22Rv1 (cell line): Measurements from ENCODE around the gene COPS8.
A peak's percentile ranks its signal among the peaks of the same experiment; 100 is the strongest.

Experiments
- H3K27ac ChIP-seq: fragments of 450-650 bp; 2 replicates; pipeline ENCODE4 v1.5.1; 2017
- ZFX ChIP-seq: fragments of 450-650 bp; IDR thresholded peaks from 2 replicates; pipeline ENCODE4 v1.6.1; 2017; ENCODE audit warnings: antibody characterized with exemption, borderline replicate concordance
- TF ChIP-seq, protein P1 (sequence below): fragments of 450-650 bp; IDR thresholded peaks from 2 replicates; pipeline ENCODE4 v1.5.1; 2017; ENCODE audit warnings: mild to moderate bottlenecking

The COPS8 gene

DNA sequence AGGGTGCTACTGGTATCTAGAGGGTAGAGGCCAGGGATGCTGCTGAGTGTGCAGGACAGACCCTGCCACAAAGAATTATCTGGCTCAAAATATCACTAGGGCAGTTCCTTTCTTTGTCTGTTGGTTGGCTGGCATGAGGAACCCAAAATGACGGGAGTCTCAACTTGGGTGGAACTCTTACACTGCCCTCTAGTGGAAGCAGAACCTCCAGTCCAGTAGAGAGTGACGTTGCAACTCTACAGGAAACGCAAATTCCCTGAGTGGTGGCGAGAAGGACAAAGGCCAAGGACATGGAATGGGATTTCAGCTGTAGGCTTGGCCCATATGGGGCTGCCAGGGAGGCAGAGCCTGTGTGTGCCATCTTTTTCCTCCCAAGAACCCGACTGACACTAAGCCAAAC is 47.1 kb downstream of the COPS8 start:
- TF ChIP-seq, protein P1, sequence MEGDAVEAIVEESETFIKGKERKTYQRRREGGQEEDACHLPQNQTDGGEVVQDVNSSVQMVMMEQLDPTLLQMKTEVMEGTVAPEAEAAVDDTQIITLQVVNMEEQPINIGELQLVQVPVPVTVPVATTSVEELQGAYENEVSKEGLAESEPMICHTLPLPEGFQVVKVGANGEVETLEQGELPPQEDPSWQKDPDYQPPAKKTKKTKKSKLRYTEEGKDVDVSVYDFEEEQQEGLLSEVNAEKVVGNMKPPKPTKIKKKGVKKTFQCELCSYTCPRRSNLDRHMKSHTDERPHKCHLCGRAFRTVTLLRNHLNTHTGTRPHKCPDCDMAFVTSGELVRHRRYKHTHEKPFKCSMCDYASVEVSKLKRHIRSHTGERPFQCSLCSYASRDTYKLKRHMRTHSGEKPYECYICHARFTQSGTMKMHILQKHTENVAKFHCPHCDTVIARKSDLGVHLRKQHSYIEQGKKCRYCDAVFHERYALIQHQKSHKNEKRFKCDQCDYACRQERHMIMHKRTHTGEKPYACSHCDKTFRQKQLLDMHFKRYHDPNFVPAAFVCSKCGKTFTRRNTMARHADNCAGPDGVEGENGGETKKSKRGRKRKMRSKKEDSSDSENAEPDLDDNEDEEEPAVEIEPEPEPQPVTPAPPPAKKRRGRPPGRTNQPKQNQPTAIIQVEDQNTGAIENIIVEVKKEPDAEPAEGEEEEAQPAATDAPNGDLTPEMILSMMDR = peak; percentile 78
- TF ChIP-seq ZFX = no peak
- H3K27ac ChIP-seq = no peak overlapping the region

DNA sequence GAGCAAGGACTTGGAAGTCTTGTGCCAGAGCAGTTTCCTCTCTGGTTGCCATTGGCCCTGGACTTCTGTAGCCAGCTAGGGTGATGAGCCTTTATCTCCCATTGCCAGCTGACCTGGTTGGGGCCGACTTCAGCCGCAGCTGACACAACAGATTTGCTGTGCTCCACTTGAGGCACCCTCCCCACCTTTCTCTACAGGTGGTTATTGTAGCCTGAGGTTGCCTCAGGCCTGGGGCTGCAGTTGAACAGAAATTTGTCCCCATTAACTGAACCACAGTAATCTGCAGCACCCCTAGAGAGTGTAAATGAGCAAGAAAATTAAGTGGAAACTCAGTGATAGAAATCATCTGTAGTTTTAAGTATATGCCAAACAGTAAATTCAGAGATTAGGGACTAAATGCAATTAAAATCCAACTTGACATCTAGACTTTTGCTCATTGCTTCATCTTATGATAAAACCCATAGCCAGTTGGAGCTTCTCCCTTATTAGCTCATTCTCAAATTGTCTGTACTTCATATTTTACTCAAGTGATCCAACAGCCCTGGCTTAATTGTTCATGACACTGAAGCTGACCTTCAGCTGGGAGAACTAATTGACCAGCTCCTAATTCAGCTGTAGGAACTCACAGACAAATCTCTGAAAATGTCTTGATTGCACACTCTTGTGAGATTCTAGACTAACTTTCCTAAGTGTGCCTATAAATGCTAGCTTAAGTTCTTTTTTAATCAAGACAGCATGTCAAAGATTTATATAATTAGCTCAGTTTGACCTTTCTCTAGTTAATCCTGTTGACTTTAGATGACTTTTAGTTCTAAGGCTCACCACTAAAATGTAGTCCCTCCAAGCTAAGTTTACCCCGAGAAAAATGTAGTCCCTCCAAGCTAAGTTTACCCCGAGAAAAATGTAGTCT is 48.9 kb downstream of the COPS8 start:
- no peak overlapping the region for H3K27ac ChIP-seq
- TF ChIP-seq, protein P1 = no peak
- TF ChIP-seq ZFX = no peak

DNA sequence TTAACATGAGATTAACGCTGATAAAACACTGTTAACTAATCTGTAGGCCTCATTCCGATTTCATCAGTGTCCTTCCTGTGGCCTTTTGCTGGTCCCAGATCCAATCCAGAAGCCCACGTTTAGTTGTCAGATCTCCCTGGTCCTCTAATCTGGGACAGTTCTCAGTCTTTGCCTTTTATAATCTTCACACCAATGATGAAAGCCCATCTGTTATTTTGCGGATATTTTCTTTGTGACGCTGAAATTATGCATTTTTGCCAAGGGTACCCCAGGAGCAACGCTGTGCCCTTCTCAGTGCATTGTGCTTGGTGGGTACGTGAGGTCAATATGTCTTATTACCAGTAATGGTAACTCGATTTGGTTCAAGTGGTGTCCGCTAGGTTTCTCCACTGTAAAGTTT is 51.1 kb downstream of the COPS8 start:
- no peak for TF ChIP-seq ZFX
- TF ChIP-seq, protein P1 = no peak
- no peak overlapping the region for H3K27ac ChIP-seq

DNA sequence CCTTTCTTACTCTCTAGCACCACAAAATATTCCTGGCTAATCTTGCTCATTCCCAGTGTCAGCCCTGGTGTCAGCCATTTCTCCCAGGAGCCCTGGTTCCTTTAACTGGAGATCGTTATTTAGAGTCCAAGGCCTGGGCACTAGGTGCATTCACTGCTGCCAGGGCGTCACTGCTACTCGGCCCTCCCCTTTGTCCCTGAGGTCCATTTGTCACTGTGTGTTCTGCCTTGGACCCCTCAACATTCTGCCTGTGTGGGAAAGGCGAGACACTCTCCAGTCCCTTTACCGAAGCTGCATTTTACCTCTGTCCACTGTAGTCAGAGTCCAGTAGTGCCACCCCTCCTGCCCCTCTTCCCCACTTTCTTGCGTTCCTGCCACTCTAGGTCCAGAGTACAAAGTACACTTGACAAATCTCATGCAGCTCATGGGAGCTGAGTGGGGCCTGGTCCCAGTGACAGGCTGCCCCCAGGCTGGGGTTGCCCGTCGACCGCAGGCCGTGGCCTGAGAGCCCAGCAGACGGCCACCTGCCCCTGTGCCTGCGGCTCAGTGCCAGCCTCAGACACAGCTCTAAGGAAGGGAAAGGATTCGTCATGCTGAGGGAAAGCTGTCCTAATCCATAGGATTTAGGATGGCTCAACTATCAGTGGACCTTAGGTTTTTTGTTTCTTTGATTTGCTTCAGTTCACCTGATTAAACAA is 52.1 kb downstream of the COPS8 start:
- no peak for TF ChIP-seq ZFX
- TF ChIP-seq, protein P1 = no peak
- H3K27ac ChIP-seq = no peak overlapping the region

DNA sequence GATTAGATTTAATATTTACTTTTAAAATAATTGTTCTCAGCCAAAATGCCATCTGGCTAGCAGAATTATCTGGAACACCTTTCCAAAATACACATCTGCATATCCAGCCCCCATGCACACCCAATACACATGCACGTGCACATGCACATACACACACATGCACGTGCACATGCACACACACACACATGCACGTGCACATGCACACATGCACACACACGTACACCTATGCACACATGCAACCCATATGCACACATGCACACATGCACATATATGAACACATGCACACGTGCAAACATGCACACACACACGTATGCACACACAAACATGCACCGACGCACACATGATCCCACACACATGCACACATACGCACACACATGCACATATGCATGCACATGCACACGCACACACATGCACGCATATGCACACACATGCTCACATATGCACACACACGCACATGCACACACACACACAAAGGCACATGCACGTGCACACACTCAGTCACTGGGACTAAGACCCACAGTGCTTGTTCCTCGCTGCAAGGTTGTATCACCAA is 53.5 kb downstream of the COPS8 start:
- no peak overlapping the region for H3K27ac ChIP-seq
- TF ChIP-seq, protein P1 = no peak
- TF ChIP-seq ZFX = no peak

DNA sequence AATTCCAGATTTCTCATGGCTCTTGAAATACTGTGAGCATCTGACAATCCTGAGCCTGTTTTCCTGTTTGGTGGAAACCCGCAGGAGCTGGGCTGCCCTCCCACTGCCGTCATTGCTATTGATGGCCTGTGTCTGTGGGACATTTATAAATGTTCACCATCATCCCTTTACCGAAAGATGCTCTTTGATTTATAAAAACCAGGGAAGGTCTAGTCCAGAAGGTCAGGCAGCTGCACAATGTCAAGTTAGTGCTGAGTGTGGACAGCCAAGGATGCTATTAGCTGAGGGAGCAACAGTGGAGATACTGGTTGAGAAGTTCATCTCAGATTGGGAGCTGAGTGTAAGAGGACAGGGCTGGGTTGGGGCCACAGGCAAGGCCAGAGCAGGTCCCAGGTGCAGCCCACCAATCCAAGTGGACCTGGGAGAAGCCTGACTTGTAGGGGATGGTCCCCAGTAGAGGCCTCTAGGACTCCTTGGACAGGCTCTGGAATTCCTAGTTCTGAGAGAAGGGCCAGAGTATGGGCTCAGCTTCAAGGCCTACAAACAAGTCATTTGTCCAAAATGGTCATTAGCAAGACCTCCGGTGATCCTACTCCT is 55.1 kb downstream of the COPS8 start:
- TF ChIP-seq, protein P1 = no peak
- TF ChIP-seq ZFX = no peak
- H3K27ac ChIP-seq = no peak overlapping the region
